Measurements from ENCODE around the gene ZBTB1.
"Not testable (repeated sequence)": the region's sequence is repeated elsewhere in the genome, so short reads cannot be mapped to it uniquely, and the experiment has no call there.

ZBTB1 gene

GRCh38 chr14:64536488-64537245 lies 32.1 kb downstream of the ZBTB1 start:
- DNase-seq, result no peak

- peak; percentile 49 for DNase-seq
These were observed 35.9 kb downstream of the ZBTB1 start, which contains the start of gene HSPA2 for GRCh38 chr14:64540208-64541202. Gene HSPA2, plus strand, starts transcription at chr14:64540741. Its CDS starts 109 bp downstream, at chr14:64540850.

GRCh38 chr14:64541261-64541971 lies 36.8 kb downstream of the ZBTB1 start:
- no peak for DNase-seq

GRCh38 chr14:64541972-64542835 lies 37.6 kb downstream of the ZBTB1 start:
- no peak for DNase-seq

- DNase-seq, result no peak
These were observed 38.2 kb downstream of the ZBTB1 start for GRCh38 chr14:64542836-64543201.

- DNase-seq, result no peak
These were observed 40.2 kb downstream of the ZBTB1 start for GRCh38 chr14:64544607-64545312.

GRCh38 chr14:64549016-64549415 lies 44.4 kb downstream of the ZBTB1 start:
- no peak for DNase-seq

GRCh38 chr14:64549791-64550620 lies 45.4 kb downstream of the ZBTB1 start, which contains the start of gene PPP1R36:
Gene PPP1R36, plus strand, starts transcription at chr14:64549961. Its CDS starts 37 bp downstream, at chr14:64549998.
- DNase-seq, result no peak

- DNase-seq, result no peak
These were observed 46.2 kb downstream of the ZBTB1 start for GRCh38 chr14:64550621-64551333.

- no peak for DNase-seq
These were observed 50.0 kb downstream of the ZBTB1 start for GRCh38 chr14:64554556-64554955.

- DNase-seq, result no peak
These were observed 52.0 kb downstream of the ZBTB1 start for GRCh38 chr14:64556526-64556925.

- not testable (repeated sequence) for DNase-seq
These were observed 53.6 kb downstream of the ZBTB1 start for GRCh38 chr14:64558216-64558615.

GRCh38 chr14:64561631-64562030 lies 57.1 kb downstream of the ZBTB1 start:
- no peak for DNase-seq

- no peak for DNase-seq
These were observed 57.9 kb downstream of the ZBTB1 start for GRCh38 chr14:64562436-64562835.

GRCh38 chr14:64563696-64564095 lies 59.1 kb downstream of the ZBTB1 start:
- no peak for DNase-seq

GRCh38 chr14:64566651-64567122 lies 62.1 kb downstream of the ZBTB1 start:
- no peak for DNase-seq

- no peak for DNase-seq
These were observed 64.6 kb downstream of the ZBTB1 start for GRCh38 chr14:64569138-64569631.

- not testable (repeated sequence) for DNase-seq
These were observed 65.1 kb downstream of the ZBTB1 start for GRCh38 chr14:64569646-64570045.
